Neural progenitor cell (in vitro differentiated cells): ENCODE measurements around the gene UTP3. TPM values are rescaled to one million over a fixed set of nuclear protein-coding genes. Genes with fewer than 3 reads are reported as not detected.
A peak's percentile ranks its signal among the peaks of the same experiment; 100 is the strongest.
"Not testable (repeated sequence)": the region's sequence is repeated elsewhere in the genome, so short reads cannot be mapped to it uniquely, and the experiment has no call there.

ENCODE experiments used
- DNase-seq: peaks from one replicate; pipeline ENCODE4 v3.0.0-alpha.2; 2016; ENCODE audit warnings: low spot score
- H2AFZ ChIP-seq: fragments of 200-600 bp; sonication (generic); replicated peaks from 2 replicates; pipeline ENCODE4 v1.6.1; 2016; ENCODE audit warnings: antibody characterized with exemption
- H3F3A ChIP-seq: fragments of 200-600 bp; sonication (generic); 2 replicates; pipeline ENCODE4 v1.6.1; 2016; ENCODE audit warnings: antibody characterized with exemption, low read depth
- H3K27ac ChIP-seq: fragments of 200-600 bp; sonication (generic); 2 replicates; pipeline ENCODE4 v1.5.1; 2016; ENCODE audit warnings: mild to moderate bottlenecking
- H3K27me3 ChIP-seq: fragments of 200-600 bp; sonication (generic); 2 replicates; pipeline ENCODE4 v1.6.1; 2016; ENCODE audit warnings: mild to moderate bottlenecking, moderate library complexity
- H3K36me3 ChIP-seq: fragments of 200-600 bp; sonication (generic); 2 replicates; pipeline ENCODE4 v1.5.1; 2016
- H3K4me1 ChIP-seq: fragments of 200-600 bp; sonication (generic); 2 replicates; pipeline ENCODE4 v1.6.1; 2016; ENCODE audit warnings: mixed run types
- H3K4me2 ChIP-seq: fragments of 200-600 bp; sonication (generic); 2 replicates; pipeline ENCODE4 v1.6.1; 2016
- H3K4me3 ChIP-seq: fragments of 200-600 bp; sonication (generic); 2 replicates; pipeline ENCODE4 v1.5.1; 2016
- H3K79me2 ChIP-seq: fragments of 200-600 bp; sonication (generic); 2 replicates; pipeline ENCODE4 v1.6.1; 2016; ENCODE audit warnings: low read depth
- H3K9ac ChIP-seq: fragments of 200-600 bp; sonication (generic); 2 replicates; pipeline ENCODE4 v1.6.1; 2016
- H3K9me3 ChIP-seq: fragments of 200-600 bp; sonication (generic); 2 replicates; pipeline ENCODE4 v1.5.1; 2016; ENCODE audit warnings: low read depth
- H4K20me1 ChIP-seq: fragments of 200-600 bp; sonication (generic); 2 replicates; pipeline ENCODE4 v1.6.1; 2016; ENCODE audit warnings: low read depth
- H3K27ac Mint-ChIP-seq: 3 replicates; pipeline ENCODE4 v1.8.0; 2021; ENCODE audit warnings: mixed read lengths
- H3K27me3 Mint-ChIP-seq: 2 replicates; pipeline ENCODE4 v1.8.0; 2022; ENCODE audit warnings: low read depth, mild to moderate bottlenecking, inconsistent platforms, moderate library complexity, mixed read lengths; ENCODE audit not compliant: insufficient read depth
- H3K36me3 Mint-ChIP-seq: 3 replicates; pipeline ENCODE4 v1.8.0; 2021; ENCODE audit warnings: mixed read lengths
- H3K4me1 Mint-ChIP-seq: 3 replicates; pipeline ENCODE4 v1.8.0; 2021; ENCODE audit warnings: mixed read lengths
- H3K4me3 Mint-ChIP-seq: 3 replicates; pipeline ENCODE4 v1.8.0; 2021; ENCODE audit warnings: mild to moderate bottlenecking, moderate library complexity, mixed read lengths
- H3K9me3 Mint-ChIP-seq: 3 replicates; pipeline ENCODE4 v1.8.0; 2020; ENCODE audit warnings: mixed read lengths
- EZH2 ChIP-seq: fragments of 200-600 bp; sonication (generic); IDR thresholded peaks from 2 replicates; pipeline ENCODE4 v1.6.1; 2017; ENCODE audit warnings: antibody characterized with exemption, mild to moderate bottlenecking, moderate library complexity
- EZH2phosphoT487 ChIP-seq: fragments of 200-600 bp; sonication (generic); IDR thresholded peaks from 2 replicates; pipeline ENCODE4 v1.6.1; 2017; ENCODE audit warnings: antibody characterized with exemption
- total RNA-seq: library from RNA; depleted of rRNA; stranded (reverse); fragments of >200 nt; gene quantifications from 2 replicates; pipeline ENCODE4 v1.2.3, GENCODE V29; 2015; ENCODE audit warnings: low replicate concordance
- TF ChIP-seq, protein P1 (sequence below): fragments of 200-600 bp; sonication (generic); IDR thresholded peaks from 2 replicates; pipeline ENCODE4 v1.5.1; 2017; ENCODE audit warnings: antibody characterized with exemption, mild to moderate bottlenecking

Gene UTP3
- total RNA-seq, 1 donor from 2014 or later = 19.8 TPM

DNA sequence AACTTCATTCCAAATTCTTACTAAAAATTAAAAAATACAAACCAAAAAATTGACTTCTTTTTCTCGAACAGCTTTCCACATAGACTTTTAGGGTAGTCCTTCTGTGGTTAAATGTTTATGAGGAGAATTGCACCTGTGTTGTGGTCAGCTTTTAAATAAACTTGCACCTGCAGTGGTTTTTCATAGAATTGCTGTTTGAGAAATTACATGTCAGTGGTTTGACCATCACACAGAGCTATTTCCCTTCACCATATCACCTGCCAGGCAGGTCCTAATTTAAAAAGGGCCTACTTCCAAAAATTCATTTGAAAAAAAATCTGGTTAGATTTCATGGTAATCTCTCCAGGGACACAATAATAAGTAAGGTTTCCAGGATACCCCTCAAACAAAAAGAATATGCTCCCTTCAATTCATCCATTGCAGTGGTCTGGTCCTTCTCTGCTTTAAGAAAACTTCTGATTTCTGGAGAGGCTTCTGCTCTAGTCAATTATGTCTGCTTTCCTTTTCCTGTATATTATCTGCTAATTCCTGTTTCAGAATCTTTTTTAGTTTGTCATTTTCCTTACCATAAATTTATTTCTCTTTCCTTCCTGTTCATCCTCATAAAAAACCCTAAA is 9.8 kb upstream of the UTP3 start:
- Histone ChIP-seq H2AFZ (no peak overlapping the region), H3K9me3 (no peaks in the 10 kb centered on the region), H3K9ac (no peak overlapping the region), H3K4me2 (no peak overlapping the region), H4K20me1 (no peaks in the 10 kb centered on the region), H3K36me3 (no peaks in the 10 kb centered on the region), H3K4me1 (no peaks in the 10 kb centered on the region), H3K79me2 (no peaks in the 10 kb centered on the region), H3K27me3 (no peaks in the 10 kb centered on the region), H3K4me3 (no peak overlapping the region), H3F3A (no peaks in the 10 kb centered on the region), H3K27ac (no peak overlapping the region)
- Mint-ChIP-seq H3K27me3 (no peaks in the 10 kb centered on the region), H3K9me3 (no peaks in the 10 kb centered on the region), H3K4me1 (no peaks in the 10 kb centered on the region), H3K27ac (no peak overlapping the region), H3K36me3 (no peaks in the 10 kb centered on the region), H3K4me3 (no peak overlapping the region)
- no peak for DNase-seq
- TF ChIP-seq, protein P1, sequence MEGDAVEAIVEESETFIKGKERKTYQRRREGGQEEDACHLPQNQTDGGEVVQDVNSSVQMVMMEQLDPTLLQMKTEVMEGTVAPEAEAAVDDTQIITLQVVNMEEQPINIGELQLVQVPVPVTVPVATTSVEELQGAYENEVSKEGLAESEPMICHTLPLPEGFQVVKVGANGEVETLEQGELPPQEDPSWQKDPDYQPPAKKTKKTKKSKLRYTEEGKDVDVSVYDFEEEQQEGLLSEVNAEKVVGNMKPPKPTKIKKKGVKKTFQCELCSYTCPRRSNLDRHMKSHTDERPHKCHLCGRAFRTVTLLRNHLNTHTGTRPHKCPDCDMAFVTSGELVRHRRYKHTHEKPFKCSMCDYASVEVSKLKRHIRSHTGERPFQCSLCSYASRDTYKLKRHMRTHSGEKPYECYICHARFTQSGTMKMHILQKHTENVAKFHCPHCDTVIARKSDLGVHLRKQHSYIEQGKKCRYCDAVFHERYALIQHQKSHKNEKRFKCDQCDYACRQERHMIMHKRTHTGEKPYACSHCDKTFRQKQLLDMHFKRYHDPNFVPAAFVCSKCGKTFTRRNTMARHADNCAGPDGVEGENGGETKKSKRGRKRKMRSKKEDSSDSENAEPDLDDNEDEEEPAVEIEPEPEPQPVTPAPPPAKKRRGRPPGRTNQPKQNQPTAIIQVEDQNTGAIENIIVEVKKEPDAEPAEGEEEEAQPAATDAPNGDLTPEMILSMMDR = no peak
- no peak for TF ChIP-seq EZH2
- no peak for TF ChIP-seq EZH2phosphoT487

DNA sequence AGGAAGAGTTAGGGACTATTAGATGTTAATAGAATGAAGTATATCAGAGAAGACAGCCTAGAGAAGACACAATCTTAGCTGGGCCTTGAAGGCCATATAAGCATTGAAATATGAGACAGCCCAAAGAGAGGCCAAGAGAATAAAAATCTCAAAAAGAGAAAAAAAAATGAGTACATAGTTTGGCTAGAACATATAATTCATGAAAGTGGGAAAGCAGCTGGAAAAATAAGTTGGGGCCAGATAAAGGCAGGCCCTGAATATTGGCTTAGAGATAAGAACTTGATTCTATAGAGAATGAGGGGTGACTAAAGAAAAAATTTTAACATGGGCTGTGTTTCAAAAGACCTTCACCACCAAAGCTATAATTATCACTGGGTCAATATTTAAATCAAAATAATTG is 7.4 kb upstream of the UTP3 start:
- no peak overlapping the region for H3K9ac ChIP-seq
- no peaks in the 10 kb centered on the region for H3K36me3 ChIP-seq
- no peak overlapping the region for H3K4me3 Mint-ChIP-seq
- no peak overlapping the region for H3K27ac ChIP-seq
- no peaks in the 10 kb centered on the region for H3K9me3 ChIP-seq
- H3K4me1 Mint-ChIP-seq = no peaks in the 10 kb centered on the region
- H3F3A ChIP-seq = no peaks in the 10 kb centered on the region
- no peaks in the 10 kb centered on the region for H3K4me1 ChIP-seq
- no peaks in the 10 kb centered on the region for H3K79me2 ChIP-seq
- TF ChIP-seq, protein P1 = no peak
- TF ChIP-seq EZH2phosphoT487 = no peak
- TF ChIP-seq EZH2 = no peak
- no peak for DNase-seq
- no peak overlapping the region for H3K4me2 ChIP-seq
- H3K4me3 ChIP-seq = no peak overlapping the region
- no peak overlapping the region for H3K27ac Mint-ChIP-seq
- H2AFZ ChIP-seq = no peak overlapping the region
- H3K36me3 Mint-ChIP-seq = no peaks in the 10 kb centered on the region
- H3K27me3 ChIP-seq = peaks cover 5% of the 10 kb centered on the region
- no peaks in the 10 kb centered on the region for H3K27me3 Mint-ChIP-seq
- no peaks in the 10 kb centered on the region for H3K9me3 Mint-ChIP-seq
- H4K20me1 ChIP-seq = no peaks in the 10 kb centered on the region

DNA sequence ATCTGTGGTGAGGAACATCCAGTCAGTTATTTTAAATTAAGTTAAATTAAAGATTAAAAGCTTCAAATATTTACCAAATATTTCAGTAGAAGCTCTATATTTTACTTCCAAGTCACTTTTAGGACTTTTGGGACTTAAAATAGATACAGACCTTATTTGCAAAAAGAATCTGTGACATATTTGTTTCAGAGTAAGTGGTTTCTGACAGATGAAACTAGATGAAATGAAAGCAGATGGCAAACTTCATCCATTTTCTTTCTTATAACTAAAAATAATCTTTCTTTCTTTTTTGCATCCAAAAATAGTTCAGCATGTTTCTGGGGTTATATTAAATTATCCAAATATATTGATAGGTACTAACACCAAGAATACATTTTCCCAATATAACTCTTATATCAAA is 6.6 kb upstream of the UTP3 start:
- Mint-ChIP-seq H3K9me3 (no peaks in the 10 kb centered on the region), H3K27me3 (no peaks in the 10 kb centered on the region), H3K27ac (no peak overlapping the region), H3K4me1 (no peaks in the 10 kb centered on the region), H3K4me3 (no peak overlapping the region), H3K36me3 (no peaks in the 10 kb centered on the region)
- H3K9me3 ChIP-seq = no peaks in the 10 kb centered on the region
- H3K27me3 ChIP-seq = peaks cover 5% of the 10 kb centered on the region
- H4K20me1 ChIP-seq = no peaks in the 10 kb centered on the region
- no peaks in the 10 kb centered on the region for H3K36me3 ChIP-seq
- no peaks in the 10 kb centered on the region for H3F3A ChIP-seq
- H3K79me2 ChIP-seq = no peaks in the 10 kb centered on the region
- H3K9ac ChIP-seq = no peak overlapping the region
- TF ChIP-seq EZH2phosphoT487 (no peak), EZH2 (no peak)
- TF ChIP-seq, protein P1 = no peak
- no peak for DNase-seq
- no peak overlapping the region for H2AFZ ChIP-seq
- H3K27ac ChIP-seq = no peak overlapping the region
- no peak overlapping the region for H3K4me2 ChIP-seq
- no peak overlapping the region for H3K4me3 ChIP-seq
- no peaks in the 10 kb centered on the region for H3K4me1 ChIP-seq

DNA sequence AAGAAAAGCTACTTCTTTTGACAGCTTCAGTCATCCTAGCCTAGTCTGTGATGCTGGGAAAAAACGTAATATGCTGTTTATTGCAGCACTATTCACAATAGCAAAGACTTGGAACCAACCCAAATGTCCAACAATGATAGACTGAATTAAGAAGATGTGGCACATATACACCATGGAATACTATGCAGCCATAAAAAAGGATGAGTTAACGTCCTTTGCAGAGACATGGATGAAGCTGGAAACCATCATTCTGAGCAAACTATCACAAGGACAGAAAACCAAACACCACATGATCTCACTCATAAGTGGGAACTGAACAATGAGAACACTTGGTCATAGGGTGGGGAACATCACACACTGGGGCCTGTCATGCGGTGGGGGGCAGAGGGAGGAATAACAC is 6.2 kb upstream of the UTP3 start:
- H3K4me3 ChIP-seq, H3K4me1 ChIP-seq, H3K36me3 ChIP-seq, H3K4me2 ChIP-seq, H3K79me2 ChIP-seq, H3K9me3 Mint-ChIP-seq, H3K9ac ChIP-seq, H3K27me3 ChIP-seq, H3K4me1 Mint-ChIP-seq, H2AFZ ChIP-seq, H4K20me1 ChIP-seq, H3K27ac ChIP-seq, H3K9me3 ChIP-seq, H3K27me3 Mint-ChIP-seq, DNase-seq, H3F3A ChIP-seq, H3K36me3 Mint-ChIP-seq, H3K27ac Mint-ChIP-seq: not testable (repeated sequence)
- peak overlapping the region; percentile 20 for H3K4me3 Mint-ChIP-seq
